Fibroblast of lung (primary cell): ENCODE data around the gene ATP6V0D1.

Experiments used
- EZH2 ChIP-seq: IDR thresholded peaks from 2 replicates; pipeline ENCODE4 v1.5.1; 2012; ENCODE audit warnings: low read length, control low read depth, mild to moderate bottlenecking; ENCODE audit errors: missing control alignments
- TF ChIP-seq, protein P1 (sequence below), 2 donors: IDR thresholded peaks in 1 of 2; conservative IDR thresholded peaks in 1 of 2; 1 replicate in 1 of 2; 2 replicates in 1 of 2; pipeline ENCODE4 v1.5.1; 2011 to 2012; ENCODE audit warnings: low read length in 2 of 2, control low read depth in 1 of 2, inconsistent platforms in 1 of 2, low read depth in 1 of 2, mild to moderate bottlenecking in 1 of 2

DNA sequence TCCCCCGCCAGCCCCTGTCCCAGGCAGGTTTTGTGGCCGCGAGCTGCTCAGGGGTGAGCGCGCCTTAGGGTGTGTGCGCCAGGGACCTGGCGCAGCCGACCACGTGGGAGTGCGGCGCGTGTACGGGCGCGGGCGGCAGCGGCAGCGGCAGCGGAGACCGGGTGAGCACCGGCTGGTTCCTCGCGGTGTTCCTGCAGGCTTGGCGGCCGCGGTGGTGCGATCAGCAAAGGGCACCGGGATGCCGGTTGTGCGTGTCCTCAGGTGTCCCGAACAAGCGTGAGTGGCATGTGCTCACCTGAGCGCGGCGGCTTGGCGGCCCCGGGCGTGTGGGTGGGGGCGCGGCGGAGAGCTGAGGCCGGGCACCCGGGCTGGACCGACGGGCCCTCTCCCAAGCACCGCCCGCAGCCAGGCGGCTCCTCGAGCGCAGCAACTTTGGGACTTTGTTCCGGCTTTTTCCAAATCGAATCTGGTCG, 50.4 kb downstream of the ATP6V0D1 start:
- TF ChIP-seq, protein P1, sequence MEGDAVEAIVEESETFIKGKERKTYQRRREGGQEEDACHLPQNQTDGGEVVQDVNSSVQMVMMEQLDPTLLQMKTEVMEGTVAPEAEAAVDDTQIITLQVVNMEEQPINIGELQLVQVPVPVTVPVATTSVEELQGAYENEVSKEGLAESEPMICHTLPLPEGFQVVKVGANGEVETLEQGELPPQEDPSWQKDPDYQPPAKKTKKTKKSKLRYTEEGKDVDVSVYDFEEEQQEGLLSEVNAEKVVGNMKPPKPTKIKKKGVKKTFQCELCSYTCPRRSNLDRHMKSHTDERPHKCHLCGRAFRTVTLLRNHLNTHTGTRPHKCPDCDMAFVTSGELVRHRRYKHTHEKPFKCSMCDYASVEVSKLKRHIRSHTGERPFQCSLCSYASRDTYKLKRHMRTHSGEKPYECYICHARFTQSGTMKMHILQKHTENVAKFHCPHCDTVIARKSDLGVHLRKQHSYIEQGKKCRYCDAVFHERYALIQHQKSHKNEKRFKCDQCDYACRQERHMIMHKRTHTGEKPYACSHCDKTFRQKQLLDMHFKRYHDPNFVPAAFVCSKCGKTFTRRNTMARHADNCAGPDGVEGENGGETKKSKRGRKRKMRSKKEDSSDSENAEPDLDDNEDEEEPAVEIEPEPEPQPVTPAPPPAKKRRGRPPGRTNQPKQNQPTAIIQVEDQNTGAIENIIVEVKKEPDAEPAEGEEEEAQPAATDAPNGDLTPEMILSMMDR (conservative IDR thresholded peaks at IDR 0.05 in 1 of 2, IDR thresholded peaks at IDR 0.05 in 1 of 2; ENCODE audit: low read depth in 1 of 2, low read length in 2 of 2) = no peak
- peak; percentile 92 for TF ChIP-seq EZH2
